OCI-M1 (cell line): ENCODE results near the gene PSEN2.
A peak's percentile ranks its signal among the peaks of the same experiment; 100 is the strongest.

Experiments used
- DNase-seq: peaks from one replicate; lab custom pipeline; 2025; lab: John Stamatoyannopoulos, UW

Gene PSEN2

GRCh38 chr1:226864311-226864710 lies 6.1 kb upstream of the PSEN2 start:
- DNase-seq = no peak

- DNase-seq = no peak
Measured at GRCh38 chr1:226865590-226865989, 4.8 kb upstream of the PSEN2 start.

GRCh38 chr1:226867461-226868054 lies 2.9 kb upstream of the PSEN2 start:
- no peak for DNase-seq

- DNase-seq = no peak
Measured at GRCh38 chr1:226868726-226869125, 1.7 kb upstream of the PSEN2 start.

GRCh38 chr1:226870026-226870400 lies 403 bp upstream of the PSEN2 start:
- no peak for DNase-seq

GRCh38 chr1:226871636-226872327 lies 1.4 kb downstream of the PSEN2 start:
- DNase-seq = no peak

GRCh38 chr1:226872437-226872836 lies 2.0 kb downstream of the PSEN2 start:
- DNase-seq = peak; percentile 28

- DNase-seq = no peak
Measured at GRCh38 chr1:226873771-226874578, 3.6 kb downstream of the PSEN2 start.

GRCh38 chr1:226874579-226875425 lies 4.4 kb downstream of the PSEN2 start:
- no peak for DNase-seq

GRCh38 chr1:226875641-226876295 lies 5.4 kb downstream of the PSEN2 start:
- no peak for DNase-seq

GRCh38 chr1:226877669-226878068 lies 7.3 kb downstream of the PSEN2 start:
- DNase-seq = no peak

GRCh38 chr1:226880372-226881287 lies 10.2 kb downstream of the PSEN2 start:
- no peak for DNase-seq

- DNase-seq = no peak
Measured at GRCh38 chr1:226881515-226882185, 11.2 kb downstream of the PSEN2 start.

GRCh38 chr1:226882187-226882586 lies 11.8 kb downstream of the PSEN2 start:
- peak; percentile 69 for DNase-seq

GRCh38 chr1:226882631-226883409 lies 12.4 kb downstream of the PSEN2 start:
- DNase-seq = peak; percentile 88

GRCh38 chr1:226883630-226884029 lies 13.2 kb downstream of the PSEN2 start:
- no peak for DNase-seq

- peak; percentile 9 for DNase-seq
Measured at GRCh38 chr1:226884116-226884625, 13.8 kb downstream of the PSEN2 start.

GRCh38 chr1:226884966-226885820 lies 14.8 kb downstream of the PSEN2 start:
- DNase-seq = no peak
